Measurements from ENCODE around the gene ST6GALNAC3.
"Not testable (repeated sequence)": the region's sequence is repeated elsewhere in the genome, so short reads cannot be mapped to it uniquely, and the experiment has no call there.

The ST6GALNAC3 gene

GRCh38 chr1:76113446-76113845 lies 38.9 kb downstream of the ST6GALNAC3 start:
- Histone ChIP-seq H3K4me2 (no peak overlapping the region), H3K4me1 (no peaks in the 10 kb centered on the region), H3K4me3 (no peak overlapping the region), H4K20me1 (no peaks in the 10 kb centered on the region), H3K27me3 (no peaks in the 10 kb centered on the region), H3K36me3 (no peaks in the 10 kb centered on the region), H3K27ac (no peak overlapping the region), H3K9me3 (peaks cover 5% of the 10 kb centered on the region; the same call in 1 of the 2 replicates), H3K9ac (no peak overlapping the region)
- no peak for TF ChIP-seq Cebpa-rat (IDR thresholded peaks at IDR 0.05)

DNA sequence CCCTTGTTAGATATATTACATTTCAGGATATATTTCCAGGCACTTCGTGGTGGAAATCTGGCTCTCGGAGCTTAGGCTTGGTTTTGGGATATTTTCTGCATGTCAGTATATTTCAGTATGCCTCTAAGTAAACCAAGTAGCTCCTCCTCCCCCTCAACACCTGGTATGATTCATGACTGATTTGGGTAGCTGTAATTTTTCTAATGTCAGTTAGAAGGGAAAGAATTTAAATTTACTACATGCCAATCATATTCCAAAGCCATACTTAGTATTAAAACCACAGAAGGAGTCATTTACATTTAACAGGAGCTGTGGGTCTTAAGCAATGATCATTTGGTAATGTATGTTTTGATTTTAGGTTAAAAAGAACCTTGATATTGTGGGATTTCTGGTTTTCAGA lies 40.6 kb downstream of the ST6GALNAC3 start:
- Histone ChIP-seq H3K9me3 (peaks cover 5% of the 10 kb centered on the region; the same call in 1 of the 2 replicates), H3K36me3 (no peaks in the 10 kb centered on the region), H3K27me3 (no peaks in the 10 kb centered on the region), H3K4me3 (no peak overlapping the region), H3K9ac (no peak overlapping the region), H3K4me2 (no peak overlapping the region), H3K4me1 (no peaks in the 10 kb centered on the region), H3K27ac (no peak overlapping the region), H4K20me1 (no peaks in the 10 kb centered on the region)
- no peak for TF ChIP-seq Cebpa-rat (IDR thresholded peaks at IDR 0.05)

- H3K4me2 ChIP-seq = no peak overlapping the region
- peaks cover 11% of the 10 kb centered on the region; the same call in 1 of the 2 replicates for H3K4me1 ChIP-seq
- H3K27ac ChIP-seq = no peak overlapping the region
- H4K20me1 ChIP-seq = no peaks in the 10 kb centered on the region
- no peaks in the 10 kb centered on the region for H3K36me3 ChIP-seq
- no peak overlapping the region for H3K4me3 ChIP-seq
- H3K9ac ChIP-seq = no peak overlapping the region
- no peaks in the 10 kb centered on the region for H3K27me3 ChIP-seq
- TF ChIP-seq Cebpa-rat (IDR thresholded peaks at IDR 0.05) = no peak
- no peaks in the 10 kb centered on the region for H3K9me3 ChIP-seq
Observed at GRCh38 chr1:76121850-76122249, 47.3 kb downstream of the ST6GALNAC3 start.

DNA sequence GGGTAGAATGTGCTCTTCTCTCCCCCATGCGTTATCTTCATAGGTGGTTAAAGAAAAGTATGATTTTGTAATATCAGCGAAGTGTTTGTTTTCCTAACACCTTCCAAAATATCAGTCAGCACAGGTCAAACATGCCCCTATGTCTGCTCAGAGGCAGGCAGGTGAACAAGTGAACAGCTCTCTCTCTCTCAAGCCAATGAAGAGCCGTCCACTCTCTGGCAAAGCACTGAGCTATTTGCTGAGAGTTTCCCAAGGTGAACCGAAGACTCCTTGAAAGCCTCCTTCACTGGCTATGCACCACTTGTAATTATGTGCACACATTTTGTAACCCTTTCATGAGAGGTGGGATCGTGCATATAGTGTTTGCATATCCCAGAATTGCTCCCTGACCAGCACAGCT lies 47.7 kb downstream of the ST6GALNAC3 start:
- Histone ChIP-seq H3K27me3 (no peaks in the 10 kb centered on the region), H3K9me3 (no peaks in the 10 kb centered on the region), H3K4me2 (no peak overlapping the region), H3K9ac (no peak overlapping the region), H3K4me1 (peaks cover 11% of the 10 kb centered on the region; the same call in 1 of the 2 replicates), H3K4me3 (no peak overlapping the region), H3K36me3 (no peaks in the 10 kb centered on the region), H4K20me1 (no peaks in the 10 kb centered on the region), H3K27ac (no peak overlapping the region)
- no peak for TF ChIP-seq Cebpa-rat (IDR thresholded peaks at IDR 0.05)

GRCh38 chr1:76123411-76124064 lies 49.0 kb downstream of the ST6GALNAC3 start:
- H4K20me1 ChIP-seq, H3K4me2 ChIP-seq, H3K27ac ChIP-seq, H3K27me3 ChIP-seq, H3K9me3 ChIP-seq, H3K9ac ChIP-seq, H3K4me3 ChIP-seq, H3K36me3 ChIP-seq: not testable (repeated sequence)
- H3K4me1 ChIP-seq = peaks cover 11% of the 10 kb centered on the region; the same call in 1 of the 2 replicates

GRCh38 chr1:76124196-76124595 lies 49.6 kb downstream of the ST6GALNAC3 start:
- H3K27ac ChIP-seq = no peak overlapping the region
- no peak overlapping the region for H3K9ac ChIP-seq
- no peaks in the 10 kb centered on the region for H3K9me3 ChIP-seq
- no peaks in the 10 kb centered on the region for H3K27me3 ChIP-seq
- no peak overlapping the region for H3K4me3 ChIP-seq
- H4K20me1 ChIP-seq = no peaks in the 10 kb centered on the region
- peaks cover 11% of the 10 kb centered on the region; the same call in 1 of the 2 replicates for H3K4me1 ChIP-seq
- TF ChIP-seq Cebpa-rat (IDR thresholded peaks at IDR 0.05) = no peak
- no peak overlapping the region for H3K4me2 ChIP-seq
- H3K36me3 ChIP-seq = no peaks in the 10 kb centered on the region

DNA sequence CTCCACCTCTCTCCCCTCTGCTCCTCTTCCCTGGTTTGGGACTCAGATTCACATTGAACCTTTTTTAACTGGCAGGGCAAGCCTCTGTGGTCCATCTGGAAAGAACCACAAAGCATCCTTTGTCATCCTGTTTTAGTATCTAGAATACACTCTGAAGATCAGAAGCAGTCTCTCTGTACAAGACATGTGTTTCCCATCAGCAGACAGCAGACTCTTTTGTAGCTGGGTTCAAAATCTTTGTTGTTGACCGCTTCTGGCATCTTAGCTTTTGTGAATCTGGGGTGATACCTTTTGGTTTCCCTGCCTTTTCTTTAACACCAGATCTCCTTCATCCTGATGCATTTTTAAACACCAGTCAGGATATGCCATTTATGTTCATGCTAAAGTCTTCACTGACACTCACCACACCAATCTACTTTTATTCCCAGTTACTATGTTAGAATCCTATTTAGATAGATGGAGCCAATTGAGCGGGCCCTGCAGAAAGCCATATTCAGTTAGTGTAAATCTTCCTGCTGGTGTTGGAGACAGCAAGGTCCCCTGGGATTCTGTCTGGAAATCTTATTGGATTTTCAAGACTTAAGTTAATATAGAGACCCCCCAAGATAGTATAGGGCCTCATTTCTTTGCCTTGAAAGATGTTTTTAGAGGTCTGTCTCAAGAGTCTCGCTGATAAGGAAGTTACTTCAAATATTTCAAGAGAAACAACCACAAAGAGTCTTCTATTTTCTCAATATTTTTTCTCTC lies 51.1 kb downstream of the ST6GALNAC3 start:
- Histone ChIP-seq H3K4me3 (no peak overlapping the region), H3K27me3 (no peaks in the 10 kb centered on the region), H3K4me2 (no peak overlapping the region), H3K36me3 (no peaks in the 10 kb centered on the region), H3K27ac (no peak overlapping the region), H3K4me1 (peaks cover 11% of the 10 kb centered on the region; the same call in 1 of the 2 replicates), H3K9ac (no peak overlapping the region), H4K20me1 (no peaks in the 10 kb centered on the region), H3K9me3 (no peaks in the 10 kb centered on the region)
- TF ChIP-seq Cebpa-rat (IDR thresholded peaks at IDR 0.05) = no peak

DNA sequence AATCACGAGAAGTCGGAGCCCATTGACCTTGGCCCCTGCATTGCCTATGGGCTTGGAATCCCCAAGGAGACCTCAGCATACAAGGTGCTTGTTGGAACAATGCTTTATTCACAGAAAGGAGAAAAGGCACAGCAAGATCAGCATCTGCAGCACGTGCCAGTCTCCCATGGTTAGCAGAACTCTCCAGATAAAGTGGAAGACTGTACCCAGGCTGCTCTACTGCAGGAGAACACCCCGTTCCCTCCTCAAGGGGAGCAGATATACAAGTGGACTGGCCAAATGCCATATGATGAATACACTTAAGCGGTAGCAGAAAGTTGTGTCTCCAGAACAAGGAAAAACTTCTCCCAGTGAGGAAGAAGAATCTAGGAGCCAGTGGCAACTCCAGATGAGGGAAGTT lies 53.5 kb downstream of the ST6GALNAC3 start:
- Histone ChIP-seq H3K4me2 (no peak overlapping the region), H3K4me1 (peaks cover 11% of the 10 kb centered on the region; the same call in 1 of the 2 replicates), H3K27ac (no peak overlapping the region), H3K9ac (no peak overlapping the region), H3K36me3 (no peaks in the 10 kb centered on the region), H4K20me1 (no peaks in the 10 kb centered on the region), H3K9me3 (no peaks in the 10 kb centered on the region), H3K27me3 (no peaks in the 10 kb centered on the region), H3K4me3 (no peak overlapping the region)
- TF ChIP-seq Cebpa-rat (IDR thresholded peaks at IDR 0.05) = no peak

- Histone ChIP-seq H3K27me3 (no peaks in the 10 kb centered on the region), H3K27ac (no peak overlapping the region), H3K4me2 (no peak overlapping the region), H3K4me1 (peaks cover 11% of the 10 kb centered on the region; the same call in 1 of the 2 replicates), H3K36me3 (no peaks in the 10 kb centered on the region), H3K4me3 (no peak overlapping the region), H3K9ac (no peak overlapping the region), H4K20me1 (no peaks in the 10 kb centered on the region), H3K9me3 (no peaks in the 10 kb centered on the region)
- no peak for TF ChIP-seq Cebpa-rat (IDR thresholded peaks at IDR 0.05)
Observed at GRCh38 chr1:76129731-76130130, 55.2 kb downstream of the ST6GALNAC3 start.

- Histone ChIP-seq H3K4me2 (no peak overlapping the region), H3K9me3 (no peaks in the 10 kb centered on the region), H4K20me1 (no peaks in the 10 kb centered on the region), H3K27me3 (no peaks in the 10 kb centered on the region), H3K4me3 (no peak overlapping the region), H3K9ac (no peak overlapping the region), H3K36me3 (no peaks in the 10 kb centered on the region), H3K4me1 (peaks cover under 1% of the 10 kb centered on the region; the same call in 1 of the 2 replicates), H3K27ac (no peak overlapping the region)
- no peak for TF ChIP-seq Cebpa-rat (IDR thresholded peaks at IDR 0.05)
Observed at GRCh38 chr1:76130992-76131391, 56.4 kb downstream of the ST6GALNAC3 start.
